GM18873 (cell line): Measurements from ENCODE around the gene PCDHGA7.
"Not testable (repeated sequence)": the region's sequence is repeated elsewhere in the genome, so short reads cannot be mapped to it uniquely, and the experiment has no call there.

ENCODE experiments used
- ATAC-seq: cut with Tn5 transposase; IDR thresholded peaks from one replicate; pipeline ENCODE4 v1.9.1; 2021; ENCODE audit warnings: mild to moderate bottlenecking, moderate library complexity, moderate number of reproducible peaks; ENCODE audit not compliant: unreplicated experiment, low FRiP score

Gene PCDHGA7

DNA sequence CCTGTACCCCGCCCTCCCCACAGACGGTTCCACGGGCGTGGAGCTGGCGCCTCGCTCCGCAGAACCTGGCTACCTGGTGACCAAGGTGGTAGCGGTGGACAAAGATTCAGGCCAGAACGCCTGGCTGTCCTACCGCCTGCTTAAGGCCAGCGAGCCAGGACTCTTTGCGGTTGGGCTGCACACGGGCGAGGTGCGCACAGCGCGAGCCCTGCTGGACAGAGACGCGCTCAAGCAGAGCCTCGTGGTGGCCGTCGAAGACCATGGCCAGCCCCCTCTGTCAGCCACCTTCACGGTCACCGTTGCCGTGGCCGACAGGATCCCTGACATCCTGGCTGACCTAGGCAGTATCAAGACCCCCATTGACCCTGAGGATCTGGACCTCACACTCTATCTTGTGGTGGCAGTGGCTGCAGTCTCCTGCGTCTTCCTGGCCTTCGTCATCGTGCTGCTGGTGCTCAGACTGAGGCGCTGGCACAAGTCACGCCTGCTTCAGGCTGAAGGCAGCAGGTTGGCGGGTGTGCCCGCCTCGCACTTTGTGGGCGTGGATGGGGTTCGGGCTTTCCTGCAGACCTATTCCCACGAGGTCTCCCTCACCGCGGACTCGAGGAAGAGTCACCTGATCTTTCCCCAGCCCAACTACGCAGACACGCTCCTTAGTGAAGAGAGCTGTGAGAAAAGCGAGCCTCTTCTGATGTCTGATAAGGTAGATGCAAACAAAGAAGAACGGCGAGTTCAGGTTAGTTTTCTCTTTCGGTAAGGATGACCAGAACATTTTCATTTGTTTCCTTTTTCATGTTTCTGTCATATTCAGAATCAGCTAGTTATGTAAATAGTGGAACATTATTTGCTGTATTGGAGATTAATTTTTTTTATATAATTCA lies 16.3 kb upstream of the PCDHGA7 start:
- ATAC-seq: no peak

DNA sequence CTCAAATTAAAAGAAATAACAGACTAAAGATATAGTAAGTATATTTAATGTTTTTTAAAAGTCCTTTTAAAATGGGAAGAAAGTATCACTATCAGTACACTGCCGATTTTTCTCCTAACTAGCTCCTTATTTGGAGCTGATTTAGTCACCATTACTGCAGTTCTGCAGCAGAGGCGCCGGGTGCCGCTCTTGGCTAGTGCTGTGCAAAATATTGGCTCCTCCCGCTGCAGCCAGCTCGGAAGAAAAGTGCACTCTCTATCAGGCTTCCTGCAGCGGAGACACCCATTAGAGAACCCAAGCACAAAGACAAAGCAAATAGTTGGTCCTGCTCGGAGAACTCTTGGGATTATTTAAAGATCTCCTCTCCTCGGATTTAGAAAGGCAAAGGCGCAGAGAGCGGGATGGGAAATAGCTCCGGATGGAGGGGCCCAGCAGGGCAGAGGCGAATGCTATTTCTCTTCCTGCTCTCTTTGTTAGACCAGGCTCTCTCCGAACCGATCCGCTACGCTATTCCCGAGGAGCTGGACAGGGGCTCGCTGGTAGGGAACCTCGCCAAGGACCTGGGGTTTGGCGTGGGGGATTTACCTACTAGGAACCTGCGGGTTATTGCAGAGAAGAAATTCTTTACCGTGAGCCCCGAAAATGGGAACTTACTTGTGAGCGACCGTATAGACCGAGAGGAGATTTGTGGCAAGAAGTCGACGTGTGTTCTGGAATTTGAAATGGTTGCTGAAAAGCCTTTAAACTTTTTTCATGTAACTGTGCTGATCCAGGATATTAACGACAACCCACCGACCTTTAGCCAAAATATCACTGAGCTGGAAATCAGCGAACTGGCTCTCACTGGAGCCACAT lies 12.3 kb upstream of the PCDHGA7 start, which contains the start of gene PCDHGB3:
Gene PCDHGB3 (plus strand): TSS at position 249 of the 855 bp plus-strand sequence. CDS start 153 bp downstream, at position 402.
- ATAC-seq: no peak

DNA sequence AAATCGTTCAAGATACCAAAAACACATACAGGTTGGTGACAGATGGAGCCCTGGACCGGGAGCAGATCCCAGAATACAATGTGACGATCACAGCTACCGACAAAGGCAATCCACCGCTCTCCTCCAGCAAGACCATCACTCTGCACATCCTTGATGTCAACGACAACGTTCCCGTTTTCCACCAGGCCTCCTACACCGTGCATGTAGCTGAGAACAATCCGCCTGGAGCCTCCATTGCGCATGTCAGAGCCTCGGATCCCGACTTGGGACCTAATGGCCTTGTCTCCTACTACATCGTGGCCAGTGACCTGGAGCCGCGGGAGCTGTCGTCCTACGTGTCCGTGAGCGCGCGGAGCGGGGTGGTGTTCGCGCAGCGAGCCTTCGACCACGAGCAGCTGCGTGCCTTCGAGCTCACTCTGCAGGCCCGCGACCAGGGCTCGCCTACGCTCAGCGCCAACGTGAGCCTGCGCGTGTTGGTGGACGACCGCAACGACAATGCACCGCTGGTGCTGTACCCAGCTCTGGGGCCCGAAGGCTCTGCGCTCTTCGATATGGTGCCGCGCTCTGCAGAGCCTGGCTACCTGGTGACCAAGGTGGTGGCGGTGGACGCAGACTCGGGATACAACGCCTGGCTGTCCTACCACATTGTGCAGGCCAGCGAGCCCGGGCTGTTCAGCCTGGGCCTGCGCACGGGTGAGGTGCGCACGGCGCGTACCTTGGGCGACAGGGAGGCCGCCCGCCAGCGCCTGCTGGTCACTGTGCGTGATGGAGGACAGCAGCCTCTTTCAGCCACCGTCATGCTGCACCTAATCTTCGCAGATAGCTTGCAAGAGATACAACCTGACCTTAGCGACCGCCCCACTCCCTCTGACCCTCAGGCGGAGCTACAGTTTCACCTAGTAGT lies 10.7 kb upstream of the PCDHGA7 start:
- ATAC-seq: no peak

GRCh38 chr5:141373673-141374317 lies 8.7 kb upstream of the PCDHGA7 start, which contains the start of gene PCDHGA6:
TSS of gene PCDHGA6 (plus strand) at chr5:141373891. CDS start at chr5:141374084, 193 bp downstream.
- ATAC-seq: no peak

DNA sequence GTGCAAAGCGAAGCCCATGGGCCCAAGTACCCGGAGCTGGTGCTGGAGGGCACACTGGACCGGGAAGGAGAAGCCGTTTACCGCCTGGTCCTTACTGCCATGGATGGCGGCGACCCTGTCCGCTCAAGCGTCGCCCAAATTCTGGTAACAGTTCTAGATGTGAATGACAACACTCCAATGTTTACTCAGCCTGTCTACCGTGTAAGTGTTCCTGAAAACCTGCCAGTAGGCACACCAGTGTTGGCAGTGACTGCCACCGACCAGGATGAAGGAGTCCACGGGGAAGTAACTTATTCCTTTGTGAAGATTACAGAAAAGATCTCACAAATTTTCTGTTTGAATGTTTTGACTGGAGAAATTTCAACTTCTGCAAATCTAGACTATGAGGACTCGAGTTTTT lies 7.9 kb upstream of the PCDHGA7 start:
- ATAC-seq: no peak

- ATAC-seq: not testable (repeated sequence)
These were observed 6.9 kb upstream of the PCDHGA7 start for GRCh38 chr5:141375444-141376155.

GRCh38 chr5:141383345-141383744 lies 803 bp downstream of the PCDHGA7 start:
- ATAC-seq: no peak

DNA sequence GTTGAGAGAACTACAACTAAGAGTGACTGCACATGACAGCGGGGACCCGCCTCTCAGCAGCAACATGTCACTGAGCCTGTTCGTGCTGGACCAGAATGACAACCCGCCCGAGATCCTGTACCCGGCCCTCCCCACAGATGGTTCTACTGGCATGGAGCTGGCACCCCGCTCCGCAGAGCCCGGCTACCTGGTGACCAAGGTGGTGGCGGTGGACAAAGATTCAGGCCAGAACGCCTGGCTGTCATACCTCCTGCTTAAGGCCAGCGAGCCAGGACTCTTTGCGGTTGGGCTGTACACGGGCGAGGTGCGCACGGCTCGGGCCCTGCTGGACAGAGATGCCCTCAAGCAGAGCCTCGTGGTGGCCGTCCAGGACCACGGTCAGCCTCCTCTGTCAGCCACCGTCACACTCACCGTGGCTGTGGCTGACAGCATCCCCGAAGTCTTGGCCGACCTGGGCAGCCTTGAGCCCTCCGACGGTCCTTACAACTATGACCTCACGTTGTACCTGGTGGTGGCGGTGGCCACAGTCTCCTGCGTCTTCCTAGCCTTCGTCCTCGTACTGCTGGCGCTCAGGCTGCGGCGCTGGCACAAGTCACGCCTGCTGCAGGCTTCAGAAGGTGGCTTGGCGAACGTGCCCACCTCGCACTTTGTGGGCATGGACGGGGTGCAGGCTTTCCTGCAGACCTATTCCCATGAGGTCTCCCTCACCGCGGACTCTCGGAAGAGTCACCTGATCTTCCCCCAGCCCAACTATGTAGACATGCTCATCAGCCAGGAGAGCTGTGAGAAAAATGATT lies 2.1 kb downstream of the PCDHGA7 start:
- no peak for ATAC-seq

DNA sequence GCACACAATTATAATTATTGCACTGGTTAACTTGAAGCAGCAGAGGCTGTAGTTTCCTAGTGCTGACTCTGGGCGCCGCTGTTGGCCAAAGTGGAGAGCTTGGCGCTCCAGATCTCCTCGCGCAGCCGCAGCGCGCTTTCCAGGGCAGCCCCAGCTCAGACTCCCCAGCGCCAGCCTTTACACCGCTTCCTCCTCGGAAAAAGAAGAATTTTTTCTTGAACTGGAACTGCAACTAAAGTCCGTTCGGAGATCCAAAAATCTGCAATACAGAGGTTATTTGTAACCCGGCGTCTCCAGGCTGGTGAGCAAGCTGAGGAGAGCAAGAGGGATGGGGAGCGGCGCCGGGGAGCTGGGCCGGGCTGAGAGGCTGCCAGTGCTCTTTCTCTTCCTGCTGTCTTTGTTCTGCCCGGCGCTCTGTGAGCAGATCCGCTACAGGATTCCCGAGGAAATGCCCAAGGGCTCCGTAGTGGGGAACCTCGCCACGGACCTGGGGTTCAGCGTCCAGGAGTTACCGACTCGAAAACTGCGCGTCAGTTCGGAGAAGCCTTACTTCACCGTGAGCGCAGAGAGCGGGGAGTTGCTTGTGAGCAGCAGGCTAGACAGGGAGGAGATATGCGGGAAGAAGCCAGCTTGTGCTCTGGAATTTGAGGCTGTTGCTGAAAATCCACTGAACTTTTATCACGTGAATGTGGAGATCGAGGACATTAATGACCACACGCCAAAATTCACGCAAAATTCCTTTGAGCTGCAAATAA lies 5.2 kb downstream of the PCDHGA7 start, which contains the start of gene PCDHGB4:
Gene PCDHGB4 (plus strand): TSS at position 142 of the 755 bp plus-strand sequence. CDS start 187 bp downstream, at position 329.
- ATAC-seq: not testable (repeated sequence)

DNA sequence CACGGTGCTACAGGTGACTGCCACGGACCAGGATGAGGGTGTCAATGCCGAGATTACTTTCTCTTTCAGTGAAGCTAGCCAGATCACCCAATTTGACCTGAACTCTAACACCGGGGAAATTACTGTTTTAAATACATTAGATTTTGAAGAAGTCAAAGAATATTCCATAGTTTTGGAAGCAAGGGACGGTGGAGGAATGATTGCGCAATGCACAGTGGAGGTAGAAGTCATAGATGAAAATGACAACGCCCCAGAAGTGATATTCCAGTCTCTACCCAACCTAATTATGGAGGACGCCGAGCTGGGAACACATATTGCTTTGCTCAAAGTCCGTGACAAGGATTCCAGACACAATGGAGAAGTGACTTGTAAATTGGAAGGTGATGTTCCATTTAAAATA lies 6.1 kb downstream of the PCDHGA7 start:
- no peak for ATAC-seq

DNA sequence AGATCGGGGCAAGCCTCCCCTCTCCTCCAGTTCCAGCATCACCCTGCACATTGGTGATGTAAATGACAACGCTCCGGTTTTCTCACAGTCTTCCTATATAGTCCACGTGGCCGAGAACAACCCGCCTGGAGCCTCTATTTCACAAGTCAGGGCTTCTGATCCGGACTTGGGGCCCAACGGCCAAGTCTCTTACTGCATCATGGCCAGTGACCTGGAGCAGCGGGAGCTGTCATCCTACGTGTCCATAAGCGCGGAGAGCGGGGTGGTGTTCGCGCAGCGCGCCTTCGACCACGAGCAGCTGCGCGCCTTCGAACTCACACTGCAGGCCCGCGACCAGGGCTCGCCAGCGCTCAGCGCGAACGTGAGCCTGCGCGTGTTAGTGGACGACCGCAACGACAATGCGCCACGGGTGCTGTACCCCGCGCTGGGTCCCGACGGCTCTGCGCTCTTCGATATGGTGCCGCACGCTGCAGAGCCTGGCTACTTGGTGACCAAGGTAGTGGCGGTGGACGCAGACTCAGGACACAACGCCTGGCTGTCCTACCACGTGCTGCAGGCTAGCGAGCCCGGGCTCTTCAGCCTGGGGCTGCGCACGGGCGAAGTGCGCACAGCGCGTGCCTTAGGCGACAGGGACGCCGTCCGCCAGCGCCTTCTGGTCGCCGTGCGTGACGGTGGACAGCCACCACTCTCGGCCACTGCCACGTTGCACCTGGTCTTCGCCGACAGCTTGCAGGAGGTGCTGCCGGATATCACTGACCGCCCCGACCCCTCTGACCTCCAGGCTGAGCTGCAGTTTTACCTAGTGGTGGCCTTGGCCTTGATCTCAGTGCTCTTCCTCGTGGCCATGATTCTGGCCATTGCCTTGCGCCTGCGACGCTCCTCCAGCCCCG lies 6.9 kb downstream of the PCDHGA7 start:
- ATAC-seq: no peak

- no peak for ATAC-seq
These were observed 10.1 kb downstream of the PCDHGA7 start, which contains the start of gene PCDHGA8 for GRCh38 chr5:141392429-141393198. TSS of gene PCDHGA8 (plus strand) at chr5:141392633. CDS start at chr5:141392814, 181 bp downstream.

DNA sequence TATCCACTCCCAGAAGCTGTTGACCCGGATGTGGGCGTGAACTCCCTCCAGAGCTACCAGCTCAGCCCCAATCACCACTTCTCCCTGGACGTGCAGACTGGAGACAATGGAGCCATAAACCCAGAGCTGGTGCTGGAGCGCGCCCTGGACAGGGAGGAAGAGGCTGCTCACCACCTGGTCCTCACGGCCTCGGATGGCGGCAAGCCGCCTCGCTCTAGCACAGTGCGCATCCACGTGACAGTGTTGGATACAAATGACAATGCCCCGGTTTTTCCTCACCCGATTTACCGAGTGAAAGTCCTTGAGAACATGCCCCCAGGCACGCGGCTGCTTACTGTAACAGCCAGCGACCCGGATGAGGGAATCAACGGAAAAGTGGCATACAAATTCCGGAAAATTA lies 10.7 kb downstream of the PCDHGA7 start:
- ATAC-seq: no peak

GRCh38 chr5:141394401-141395187 lies 12.1 kb downstream of the PCDHGA7 start:
- ATAC-seq: not testable (repeated sequence)
